ENCODE results near the gene ZNF385C. TPM values are rescaled to one million over a fixed set of nuclear protein-coding genes. Genes with fewer than 3 reads are reported as not detected.
A peak's percentile ranks its signal among the peaks of the same experiment; 100 is the strongest.

ZNF385C gene
- total RNA-seq, 1 donor from 2014 or later, result 0.10 TPM

- DNase-seq (ENCODE audit: low read depth), result no peak
These were observed 108.4 kb downstream of the ZNF385C start for GRCh38 chr17:41989702-41990419.

DNA sequence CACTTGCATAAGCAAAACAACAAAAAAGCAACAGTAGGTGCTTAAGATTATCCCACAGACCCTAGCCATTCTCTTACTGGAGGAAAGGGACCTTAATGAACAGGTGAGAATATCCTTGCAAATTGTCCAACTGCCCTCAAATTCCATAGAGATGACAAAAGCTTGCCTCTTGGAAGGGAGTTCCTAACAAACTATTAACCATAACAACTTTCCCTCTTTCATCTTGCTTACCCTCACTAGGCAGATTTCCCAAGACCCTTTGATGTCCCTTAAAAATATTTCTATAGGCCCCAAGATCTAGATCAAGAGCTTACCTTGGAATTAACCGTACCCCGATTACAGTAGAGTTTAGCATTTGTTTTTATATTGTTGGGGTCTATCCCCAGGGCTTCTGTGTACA, 109.9 kb downstream of the ZNF385C start:
- no peak for DNase-seq (ENCODE audit: low read depth)

DNA sequence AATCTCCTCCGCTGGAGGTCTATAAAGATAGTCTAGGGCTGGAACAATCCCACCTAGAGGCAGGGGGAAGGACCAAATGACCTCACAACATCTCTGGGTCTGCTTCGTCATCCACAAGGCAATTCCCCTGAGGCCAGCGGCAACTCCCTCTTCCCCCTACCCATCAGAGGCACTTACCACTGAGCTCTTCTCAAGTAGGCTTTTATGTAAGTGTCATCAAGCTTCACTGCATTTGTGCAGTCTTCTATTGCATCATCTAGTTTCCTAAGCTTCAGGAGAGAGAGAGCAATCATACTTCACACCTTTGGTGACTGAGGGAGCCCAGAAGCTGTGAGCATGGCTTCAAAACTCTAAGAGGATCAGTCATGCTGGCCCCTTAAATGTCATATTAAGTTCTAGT, 110.6 kb downstream of the ZNF385C start:
- peak; percentile 40 for DNase-seq (ENCODE audit: low read depth)

GRCh38 chr17:41986634-41987033, 111.6 kb downstream of the ZNF385C start:
- DNase-seq (ENCODE audit: low read depth), result no peak

GRCh38 chr17:41985919-41986318, 112.4 kb downstream of the ZNF385C start:
- no peak for DNase-seq (ENCODE audit: low read depth)

- no peak for DNase-seq (ENCODE audit: low read depth)
These were observed 113.8 kb downstream of the ZNF385C start for GRCh38 chr17:41984454-41984853.

DNA sequence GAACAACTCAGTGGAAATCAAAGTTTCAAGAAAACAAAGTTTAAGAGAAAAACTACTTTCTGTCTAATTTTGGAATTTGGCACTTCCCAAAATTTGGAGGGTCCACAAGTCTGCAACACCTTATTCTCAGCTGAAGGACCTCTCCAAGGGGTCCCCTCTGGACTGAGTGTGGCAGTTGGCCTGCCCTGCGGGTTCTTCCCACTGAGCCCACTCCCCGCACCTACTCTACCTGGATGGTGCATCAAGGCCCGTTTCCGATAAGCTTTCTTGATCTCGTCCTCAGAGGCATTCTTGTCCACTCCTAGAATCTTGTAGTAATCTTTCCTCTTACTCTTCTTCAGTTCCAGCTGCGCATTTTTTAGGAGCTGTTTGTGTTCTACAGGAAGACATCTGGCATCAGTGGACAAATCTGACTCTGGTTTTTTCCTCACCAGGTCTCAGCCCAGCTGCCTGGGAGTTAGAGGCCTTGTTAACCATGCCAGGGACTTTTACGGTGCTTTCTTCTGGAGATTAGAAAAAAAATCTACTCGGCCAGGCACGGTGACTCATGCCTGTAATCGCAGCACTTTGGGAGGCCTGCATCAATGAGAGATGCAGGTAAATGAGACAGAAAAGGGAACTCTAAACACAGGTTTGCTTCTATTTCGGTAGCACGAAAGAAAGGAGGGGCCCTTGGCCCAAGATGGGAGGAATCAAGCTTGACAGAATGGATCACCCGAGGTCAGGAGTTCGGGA, 116.1 kb downstream of the ZNF385C start:
- peak; percentile 62 for DNase-seq (ENCODE audit: low read depth)

DNA sequence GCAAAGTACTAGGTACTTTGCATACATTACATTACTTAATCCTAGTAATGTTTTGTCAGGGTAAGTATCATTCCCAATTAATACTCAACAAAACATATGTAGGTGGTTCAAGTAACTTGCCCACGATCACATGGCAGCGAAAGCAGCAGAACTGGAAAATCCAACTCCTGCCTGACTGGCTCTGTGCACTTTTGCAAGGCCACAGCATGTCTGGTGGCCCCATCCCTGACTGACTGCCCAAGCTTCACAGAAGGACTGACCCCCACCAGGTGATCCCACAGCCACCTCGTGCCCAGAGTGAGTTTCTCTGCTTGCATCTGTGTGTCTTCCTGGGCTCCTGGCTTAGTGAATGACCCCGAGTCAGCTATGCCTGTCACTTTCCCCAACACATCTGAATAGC, 120.3 kb downstream of the ZNF385C start:
- no peak for DNase-seq (ENCODE audit: low read depth)

DNA sequence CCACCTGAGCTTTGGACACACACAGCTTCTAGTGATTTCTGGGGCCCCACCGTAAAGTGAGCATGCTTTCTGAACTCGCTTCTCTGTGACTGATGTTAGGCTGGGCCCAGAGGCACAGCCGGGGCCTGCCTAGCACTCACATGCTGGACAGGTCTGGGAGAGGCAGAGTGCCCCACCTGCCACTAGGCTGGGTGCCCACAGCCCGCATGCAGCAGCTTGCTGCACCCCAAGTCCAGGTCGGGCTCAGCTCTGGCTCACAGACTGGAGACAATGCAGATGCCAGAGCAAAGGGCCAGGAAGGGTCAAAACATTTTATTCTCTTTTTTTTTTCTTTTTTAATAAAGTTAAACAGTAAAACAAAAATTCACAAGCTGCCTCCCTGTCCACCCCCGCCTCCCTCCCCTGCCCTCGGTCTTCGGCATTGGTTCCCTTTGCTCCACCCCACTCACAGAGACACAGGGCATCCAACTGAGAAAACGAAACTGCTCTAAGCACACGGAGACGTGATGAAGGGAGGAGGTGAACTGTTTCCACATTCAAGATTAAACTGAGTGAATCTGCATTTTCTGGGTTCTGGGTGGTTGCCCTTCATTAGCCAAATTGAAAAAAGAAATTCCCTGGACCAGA, 122.0 kb downstream of the ZNF385C start:
- DNase-seq (ENCODE audit: low read depth), result peak; percentile 30

Other genes with a start within 250 kb of the ZNF385C start
- gene KLHL11, start 233.1 kb downstream of the ZNF385C start, total RNA-seq, result 30.6 and 39.7 TPM in 2 replicates
- gene ACLY, start 179.5 kb downstream of the ZNF385C start, total RNA-seq, result 343 and 387 TPM in 2 replicates
- gene ODAD4, start 167.9 kb downstream of the ZNF385C start, total RNA-seq, result 0.35 and 2.2 TPM in 2 replicates
- gene CNP, start 131.7 kb downstream of the ZNF385C start, total RNA-seq, result 51.4 and 78.5 TPM in 2 replicates
- 67.6 and 107 TPM in 2 replicates for gene DNAJC7, start 81.0 kb downstream of the ZNF385C start, total RNA-seq
- gene NKIRAS2, start 78.4 kb downstream of the ZNF385C start, total RNA-seq, result 33.5 and 41.4 TPM in 2 replicates
- gene C17orf113, start 47.9 kb downstream of the ZNF385C start, total RNA-seq, result 0.35 and 0.70 TPM in 2 replicates
- gene DHX58, start 14.2 kb upstream of the ZNF385C start, total RNA-seq, result 9.3 and 15.5 TPM in 2 replicates
- 3.5 and 15.4 TPM in 2 replicates for gene KAT2A, start 22.9 kb upstream of the ZNF385C start, total RNA-seq
- gene HSPB9, start 24.3 kb upstream of the ZNF385C start, total RNA-seq, result not detected in 2 replicates
- gene RAB5C, start 56.5 kb upstream of the ZNF385C start, total RNA-seq, result 83.9 and 129 TPM in 2 replicates
- gene KCNH4, start 82.7 kb upstream of the ZNF385C start, total RNA-seq, result not detected in 2 replicates
- gene HCRT, start 87.0 kb upstream of the ZNF385C start, total RNA-seq, result not detected in 2 replicates
- gene GHDC, start 96.0 kb upstream of the ZNF385C start, total RNA-seq, result 30.6 and 69.0 TPM in 2 replicates
- gene STAT5B, start 177.9 kb upstream of the ZNF385C start, total RNA-seq, result 17.2 and 27.2 TPM in 2 replicates
- 12.2 and 25.7 TPM in 2 replicates for gene STAT5A, start 190.0 kb upstream of the ZNF385C start, total RNA-seq